ENCODE measurements around the gene RARB. TPM values are rescaled to one million over a fixed set of nuclear protein-coding genes. Genes with fewer than 3 reads are reported as not detected.

RARB gene
- total and polyA plus RNA-seq, 2 experiments from 2014 or later: 0.14 to 0.42 TPM

- Histone ChIP-seq H4K20me1 (replicated peaks; ENCODE audit: insufficient read depth) (no peaks in the 10 kb centered on the region), H3K4me3 (no peak overlapping the region), H3K9me2 (ENCODE audit: insufficient read depth) (no peaks in the 10 kb centered on the region), H3K27ac (ENCODE audit: low read depth) (no peak overlapping the region), H3K27me3 (ENCODE audit: insufficient read depth) (no peaks in the 10 kb centered on the region), H2AFZ (no peak overlapping the region), H3K36me3 (ENCODE audit: insufficient read depth) (peaks cover 46% of the 10 kb centered on the region), H3F3A (replicated peaks; ENCODE audit: low read depth) (no peaks in the 10 kb centered on the region), H3K4me2 (no peak overlapping the region), H3K4me1 (ENCODE audit: insufficient read depth) (no peaks in the 10 kb centered on the region), H3K79me2 (replicated peaks; ENCODE audit: insufficient read depth) (no peaks in the 10 kb centered on the region)
- H3K4me1 Mint-ChIP-seq: no peaks in the 10 kb centered on the region
- no peak overlapping the region for H3K4me3 Mint-ChIP-seq
- no peak for ATAC-seq
- no peak for DNase-seq (ENCODE audit: low spot score)
- no peaks in the 10 kb centered on the region for H3K9me3 Mint-ChIP-seq
- peaks cover 46% of the 10 kb centered on the region for H3K36me3 Mint-ChIP-seq (ENCODE audit: low read depth)
- H3K27me3 Mint-ChIP-seq (ENCODE audit: insufficient read depth, low read depth, poor library complexity): no peaks in the 10 kb centered on the region
- no peak overlapping the region for H3K27ac Mint-ChIP-seq
- TF ChIP-seq NANOG (IDR thresholded peaks at IDR 0.05; ENCODE audit: borderline replicate concordance) (no peak), REST (IDR thresholded peaks at IDR 0.05; ENCODE audit: unreplicated experiment) (no peak), STAT1 (IDR thresholded peaks at IDR 0.05; ENCODE audit: unreplicated experiment) (no peak), JUNB (IDR thresholded peaks at IDR 0.05; ENCODE audit: unreplicated experiment) (no peak), ZNF331 (CRISPR knock-in tag; IDR thresholded peaks at IDR 0.05; ENCODE audit: low read depth) (no peak)
These were observed 190.0 kb downstream of the RARB start for GRCh38 chr3:25618028-25618427.

GRCh38 chr3:25619382-25619781 is 191.3 kb downstream of the RARB start:
- Histone ChIP-seq H3K27ac (ENCODE audit: low read depth) (no peak overlapping the region), H3F3A (replicated peaks; ENCODE audit: low read depth) (no peaks in the 10 kb centered on the region), H3K4me1 (ENCODE audit: insufficient read depth) (no peaks in the 10 kb centered on the region), H3K27me3 (ENCODE audit: insufficient read depth) (no peaks in the 10 kb centered on the region), H2AFZ (no peak overlapping the region), H3K4me3 (no peak overlapping the region), H4K20me1 (replicated peaks; ENCODE audit: insufficient read depth) (no peaks in the 10 kb centered on the region), H3K79me2 (replicated peaks; ENCODE audit: insufficient read depth) (no peaks in the 10 kb centered on the region), H3K9me2 (ENCODE audit: insufficient read depth) (no peaks in the 10 kb centered on the region), H3K4me2 (no peak overlapping the region), H3K36me3 (ENCODE audit: insufficient read depth) (peaks cover 44% of the 10 kb centered on the region)
- H3K27ac Mint-ChIP-seq: no peak overlapping the region
- no peak for DNase-seq (ENCODE audit: low spot score)
- no peak for ATAC-seq
- no peaks in the 10 kb centered on the region for H3K4me1 Mint-ChIP-seq
- H3K27me3 Mint-ChIP-seq (ENCODE audit: insufficient read depth, low read depth, poor library complexity): no peaks in the 10 kb centered on the region
- H3K36me3 Mint-ChIP-seq (ENCODE audit: low read depth): peaks cover 49% of the 10 kb centered on the region
- H3K9me3 Mint-ChIP-seq: no peaks in the 10 kb centered on the region
- no peak overlapping the region for H3K4me3 Mint-ChIP-seq
- TF ChIP-seq ZNF331 (CRISPR knock-in tag; IDR thresholded peaks at IDR 0.05; ENCODE audit: low read depth): no peak
- no peak for TF ChIP-seq ZNF114 (CRISPR knock-in tag; IDR thresholded peaks at IDR 0.05)
- TF ChIP-seq STAT1 (IDR thresholded peaks at IDR 0.05; ENCODE audit: unreplicated experiment): no peak
- no peak for TF ChIP-seq ETS1 (IDR thresholded peaks at IDR 0.05)
- TF ChIP-seq EZH2phosphoT487 (IDR thresholded peaks at IDR 0.05; ENCODE audit: unreplicated experiment): no peak
- TF ChIP-seq NANOG (IDR thresholded peaks at IDR 0.05; ENCODE audit: borderline replicate concordance): no peak
- TF ChIP-seq EZH2 (IDR thresholded peaks at IDR 0.05; ENCODE audit: low read depth, unreplicated experiment): no peak
- TF ChIP-seq CREB1 (CRISPR knock-in tag; IDR thresholded peaks at IDR 0.05; ENCODE audit: low read depth): no peak
- TF ChIP-seq CTCF (conservative IDR thresholded peaks at IDR 0.05; ENCODE audit: low read depth in 2 of 2): no peak
- TF ChIP-seq REST (IDR thresholded peaks at IDR 0.05; ENCODE audit: unreplicated experiment): no peak

Data from GM23338 (cell line).